HG03280 (cell line): ENCODE data around the gene TECPR2.
"Not testable (repeated sequence)": the region's sequence is repeated elsewhere in the genome, so short reads cannot be mapped to it uniquely, and the experiment has no call there.

ENCODE experiments used
- ATAC-seq: cut with Tn5 transposase; IDR thresholded peaks from one replicate; pipeline ENCODE4 v1.9.1; 2021; ENCODE audit warnings: mild to moderate bottlenecking, moderate library complexity; ENCODE audit not compliant: unreplicated experiment

TECPR2 gene

GRCh38 chr14:102524451-102525218 lies 161.9 kb downstream of the TECPR2 start:
- peak; percentile 96 for ATAC-seq

GRCh38 chr14:102525219-102525928 lies 162.6 kb downstream of the TECPR2 start:
- peak; percentile 7 for ATAC-seq

GRCh38 chr14:102525929-102526497 lies 163.3 kb downstream of the TECPR2 start:
- ATAC-seq: no peak

GRCh38 chr14:102528431-102529170 lies 165.9 kb downstream of the TECPR2 start:
- ATAC-seq: no peak

- no peak for ATAC-seq
These were observed 168.2 kb downstream of the TECPR2 start for GRCh38 chr14:102530828-102531478.

- no peak for ATAC-seq
These were observed 169.5 kb downstream of the TECPR2 start for GRCh38 chr14:102532204-102532658.

GRCh38 chr14:102537981-102538601 lies 175.3 kb downstream of the TECPR2 start:
- no peak for ATAC-seq

GRCh38 chr14:102538602-102539543 lies 176.1 kb downstream of the TECPR2 start:
- ATAC-seq: no peak

GRCh38 chr14:102539544-102540314 lies 177.0 kb downstream of the TECPR2 start:
- ATAC-seq: no peak

GRCh38 chr14:102540315-102541028 lies 177.7 kb downstream of the TECPR2 start:
- ATAC-seq: no peak

GRCh38 chr14:102541029-102541491 lies 178.3 kb downstream of the TECPR2 start:
- not testable (repeated sequence) for ATAC-seq

- no peak for ATAC-seq
These were observed 179.0 kb downstream of the TECPR2 start for GRCh38 chr14:102541771-102542170.

GRCh38 chr14:102544046-102544746 lies 181.5 kb downstream of the TECPR2 start:
- no peak for ATAC-seq

GRCh38 chr14:102544747-102545460 lies 182.2 kb downstream of the TECPR2 start:
- no peak for ATAC-seq

GRCh38 chr14:102545461-102546265 lies 182.9 kb downstream of the TECPR2 start:
- no peak for ATAC-seq
